ENCODE measurements around the gene TTC9.

DNA sequence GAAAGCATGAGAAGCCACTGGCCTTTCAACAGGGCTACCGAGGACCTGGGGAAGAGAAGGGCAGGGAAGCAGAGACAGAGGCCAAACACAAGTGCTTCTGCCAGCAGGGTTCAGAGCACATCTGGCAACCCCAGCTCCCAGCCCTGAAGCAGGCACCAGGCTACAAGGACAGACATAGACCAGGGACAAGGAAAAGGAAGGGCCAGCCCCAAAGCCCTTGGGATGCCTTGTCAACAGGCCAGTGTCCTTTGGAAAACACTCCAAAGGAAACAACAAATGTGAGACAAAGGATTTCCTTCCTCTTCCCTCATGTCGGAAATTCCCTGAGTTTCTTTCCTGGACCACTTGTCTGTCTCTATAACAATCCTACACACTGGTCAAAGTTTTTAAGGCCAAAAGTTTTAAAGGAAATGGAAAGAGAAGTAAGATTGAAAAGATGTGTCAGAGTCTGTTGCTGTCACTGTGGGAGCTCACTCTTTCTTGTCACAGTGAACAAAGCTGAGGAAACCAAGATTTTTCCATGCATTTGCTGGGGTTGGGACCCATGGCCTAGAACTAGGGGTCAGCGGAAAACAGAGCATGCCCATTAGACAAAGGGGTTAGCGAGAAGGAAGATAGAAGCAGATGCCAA lies 59.4 kb downstream of the TTC9 start:
- no peak for TF ChIP-seq GATA2 (IDR thresholded peaks at IDR 0.05; ENCODE audit: low read depth, low read length)
- TF ChIP-seq GATA3 (IDR thresholded peaks at IDR 0.05; ENCODE audit: low read depth, low read length): no peak
